Epithelial cell of proximal tubule (primary cell): Measurements from ENCODE around the gene ATIC. TPM values are rescaled to one million over a fixed set of nuclear protein-coding genes. Genes with fewer than 3 reads are reported as not detected.
"Not testable (repeated sequence)": the region's sequence is repeated elsewhere in the genome, so short reads cannot be mapped to it uniquely, and the experiment has no call there.

Source experiments
- DNase-seq: peaks from one replicate; pipeline ENCODE4 v3.0.0-alpha.2; 2011; ENCODE audit warnings: low read depth
- H3K4me3 ChIP-seq: 2 replicates; pipeline ENCODE4 v1.5.1; 2011; ENCODE audit warnings: low read depth, mild to moderate bottlenecking, low read length
- CTCF ChIP-seq: conservative IDR thresholded peaks from 2 replicates; pipeline ENCODE4 v1.5.1; 2012; ENCODE audit warnings: low read depth, mild to moderate bottlenecking, low read length
- total RNA-seq: library from RNA; depleted of rRNA; stranded (reverse); fragments of >200 nt; gene quantifications from 2 replicates; pipeline ENCODE4 v1.2.3, GENCODE V29; 2015

Gene ATIC
- total RNA-seq, 1 donor from 2014 or later: 58.3 TPM

GRCh38 chr2:215358891-215359575, 47.2 kb downstream of the ATIC start:
- TF ChIP-seq CTCF: no peak
- H3K4me3 ChIP-seq: no peak overlapping the region
- no peak for DNase-seq

GRCh38 chr2:215359576-215359922, 47.7 kb downstream of the ATIC start:
- no peak for TF ChIP-seq CTCF
- H3K4me3 ChIP-seq: no peak overlapping the region
- no peak for DNase-seq

- not testable (repeated sequence) for DNase-seq, H3K4me3 ChIP-seq
These were observed 48.2 kb downstream of the ATIC start for GRCh38 chr2:215360059-215360458.

- no peak for TF ChIP-seq CTCF
- DNase-seq: no peak
- H3K4me3 ChIP-seq: no peak overlapping the region
These were observed 48.7 kb downstream of the ATIC start for GRCh38 chr2:215360596-215360995.

GRCh38 chr2:215361211-215361875, 49.5 kb downstream of the ATIC start:
- TF ChIP-seq CTCF: no peak
- no peak for DNase-seq
- H3K4me3 ChIP-seq: no peak overlapping the region

- no peak overlapping the region for H3K4me3 ChIP-seq
- DNase-seq: no peak
- no peak for TF ChIP-seq CTCF
These were observed 50.2 kb downstream of the ATIC start for GRCh38 chr2:215361876-215362561.

- H3K4me3 ChIP-seq: no peak overlapping the region
- DNase-seq: no peak
- no peak for TF ChIP-seq CTCF
These were observed 50.7 kb downstream of the ATIC start for GRCh38 chr2:215362562-215362904.
